ENCODE results near the gene BBS9.

Gene BBS9

DNA sequence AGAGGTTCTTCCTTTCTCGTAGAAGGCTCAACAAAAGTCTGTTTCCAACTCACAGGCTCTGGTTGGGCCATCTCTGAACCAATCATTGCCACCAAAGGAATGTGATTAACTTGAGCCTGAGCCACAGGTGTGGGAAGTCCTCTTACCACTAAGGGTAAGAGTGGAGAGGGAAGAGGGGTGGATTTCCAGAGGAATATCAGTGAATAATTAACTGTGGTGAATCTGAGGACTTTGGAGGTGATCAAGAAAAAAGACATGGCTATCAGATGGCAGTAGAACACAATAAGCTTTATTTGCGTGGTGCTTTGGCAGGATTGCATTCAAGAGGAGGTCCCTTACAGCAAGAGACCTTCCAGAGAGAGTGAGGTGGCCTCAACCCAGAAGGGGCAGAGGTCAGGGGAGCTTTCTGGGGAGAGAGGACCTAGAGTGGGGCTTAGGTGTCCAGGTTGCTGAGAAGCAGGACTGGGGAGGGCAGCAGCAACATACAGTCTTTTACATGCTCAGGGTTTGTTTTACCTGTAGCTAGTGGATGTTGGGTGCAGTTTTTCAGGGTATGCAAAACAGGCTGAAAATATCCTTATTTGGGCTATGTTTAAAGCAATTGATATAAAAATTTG lies 61.4 kb downstream of the BBS9 start:
- in situ Hi-C loops (cut with HindIII; ENCODE audit: low sequenced_read_pairs), result no loop called here
- no peak for DNase-seq (ENCODE audit: low read depth, low spot score)
- H3K4me3 ChIP-seq (ENCODE audit: low read depth, low read length), result no peak overlapping the region
- TF ChIP-seq, protein P1, sequence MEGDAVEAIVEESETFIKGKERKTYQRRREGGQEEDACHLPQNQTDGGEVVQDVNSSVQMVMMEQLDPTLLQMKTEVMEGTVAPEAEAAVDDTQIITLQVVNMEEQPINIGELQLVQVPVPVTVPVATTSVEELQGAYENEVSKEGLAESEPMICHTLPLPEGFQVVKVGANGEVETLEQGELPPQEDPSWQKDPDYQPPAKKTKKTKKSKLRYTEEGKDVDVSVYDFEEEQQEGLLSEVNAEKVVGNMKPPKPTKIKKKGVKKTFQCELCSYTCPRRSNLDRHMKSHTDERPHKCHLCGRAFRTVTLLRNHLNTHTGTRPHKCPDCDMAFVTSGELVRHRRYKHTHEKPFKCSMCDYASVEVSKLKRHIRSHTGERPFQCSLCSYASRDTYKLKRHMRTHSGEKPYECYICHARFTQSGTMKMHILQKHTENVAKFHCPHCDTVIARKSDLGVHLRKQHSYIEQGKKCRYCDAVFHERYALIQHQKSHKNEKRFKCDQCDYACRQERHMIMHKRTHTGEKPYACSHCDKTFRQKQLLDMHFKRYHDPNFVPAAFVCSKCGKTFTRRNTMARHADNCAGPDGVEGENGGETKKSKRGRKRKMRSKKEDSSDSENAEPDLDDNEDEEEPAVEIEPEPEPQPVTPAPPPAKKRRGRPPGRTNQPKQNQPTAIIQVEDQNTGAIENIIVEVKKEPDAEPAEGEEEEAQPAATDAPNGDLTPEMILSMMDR (IDR thresholded peaks at IDR 0.05; ENCODE audit: low read depth, low read length), result no peak

DNA sequence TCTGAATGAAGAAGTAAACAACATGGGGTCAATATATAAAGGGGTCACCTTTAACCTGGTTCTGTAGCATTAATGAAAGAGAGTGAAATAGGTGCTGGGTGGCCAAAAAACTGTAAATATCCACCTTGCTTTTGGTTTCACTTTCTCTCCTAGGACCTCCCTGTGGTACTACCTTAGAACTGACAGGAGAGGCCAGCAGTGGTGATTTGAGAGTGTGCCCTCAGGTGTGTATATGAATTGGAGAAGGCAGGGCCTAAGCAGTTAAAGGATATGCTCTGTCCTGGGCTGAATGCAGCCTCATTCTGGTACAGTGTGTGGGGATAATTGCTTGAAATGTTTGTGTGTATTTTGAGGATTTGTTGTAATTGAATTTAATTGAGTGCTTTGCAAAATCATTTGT lies 62.0 kb downstream of the BBS9 start:
- in situ Hi-C loops (cut with HindIII; ENCODE audit: low sequenced_read_pairs), result no loop called here
- TF ChIP-seq, protein P1 (IDR thresholded peaks at IDR 0.05; ENCODE audit: low read depth, low read length), result no peak
- no peak for DNase-seq (ENCODE audit: low read depth, low spot score)
- H3K4me3 ChIP-seq (ENCODE audit: low read depth, low read length), result no peak overlapping the region

DNA sequence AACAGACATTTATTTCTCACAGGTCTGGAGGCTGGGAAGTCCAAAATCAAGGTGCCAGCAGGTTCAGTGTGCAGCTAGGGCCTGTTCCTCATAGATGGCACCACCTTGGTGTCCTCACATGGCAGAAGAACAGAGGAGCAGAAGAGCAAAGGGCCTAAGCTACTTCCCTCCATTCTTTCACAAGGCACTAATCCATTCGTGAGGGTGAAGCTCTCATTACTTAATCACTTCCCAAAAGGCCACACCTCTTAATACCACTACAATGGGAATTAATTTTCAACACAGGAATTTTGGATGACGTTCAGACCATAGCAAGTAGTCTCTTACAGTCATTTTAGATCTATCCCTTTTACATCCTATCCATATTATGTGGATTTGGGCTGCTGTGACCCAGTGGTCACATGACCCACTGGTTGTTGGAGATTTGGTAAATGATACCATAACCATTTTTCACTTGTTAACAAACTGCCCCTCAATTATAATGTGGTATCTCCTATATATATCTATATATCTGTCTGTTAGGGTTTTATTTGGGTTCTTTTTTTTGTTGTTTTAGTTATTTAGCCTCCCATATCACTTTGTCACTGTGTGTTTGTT lies 63.4 kb downstream of the BBS9 start:
- H3K4me3 ChIP-seq (ENCODE audit: low read depth, low read length), result no peak overlapping the region
- DNase-seq (ENCODE audit: low read depth, low spot score), result no peak
- in situ Hi-C loops (cut with HindIII; ENCODE audit: low sequenced_read_pairs), result no loop called here
- TF ChIP-seq, protein P1 (IDR thresholded peaks at IDR 0.05; ENCODE audit: low read depth, low read length), result no peak

DNA sequence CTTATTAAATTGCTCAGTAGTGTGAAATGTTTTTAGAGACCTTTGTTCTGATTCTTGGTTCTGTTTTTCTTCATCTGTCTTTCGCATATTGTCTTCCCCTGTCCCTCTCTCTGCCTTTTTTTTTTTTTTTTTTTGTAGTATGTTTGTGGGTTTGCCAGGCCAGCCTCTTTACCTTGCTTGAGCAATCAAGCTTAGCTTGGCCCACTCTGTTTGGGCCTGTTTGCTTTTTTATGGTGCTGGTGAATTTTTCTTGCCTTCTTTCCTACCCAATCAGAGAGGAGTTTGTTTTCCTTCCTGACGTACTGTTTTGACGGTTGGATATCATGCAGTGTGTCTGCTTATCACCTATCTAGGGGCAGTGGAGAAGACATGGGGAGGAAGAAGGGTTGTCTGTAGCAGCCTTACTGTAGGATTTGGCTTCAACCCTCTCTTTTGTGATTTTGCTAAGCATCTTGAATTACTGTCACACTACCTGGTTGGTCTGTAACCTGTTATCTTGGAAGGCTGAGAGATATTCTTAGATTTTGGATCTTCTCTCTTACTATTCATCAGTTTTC lies 64.0 kb downstream of the BBS9 start:
- TF ChIP-seq, protein P1 (IDR thresholded peaks at IDR 0.05; ENCODE audit: low read depth, low read length), result no peak
- DNase-seq (ENCODE audit: low read depth, low spot score), result no peak
- no peak overlapping the region for H3K4me3 ChIP-seq (ENCODE audit: low read depth, low read length)
- in situ Hi-C loops (cut with HindIII; ENCODE audit: low sequenced_read_pairs), result no loop called here

DNA sequence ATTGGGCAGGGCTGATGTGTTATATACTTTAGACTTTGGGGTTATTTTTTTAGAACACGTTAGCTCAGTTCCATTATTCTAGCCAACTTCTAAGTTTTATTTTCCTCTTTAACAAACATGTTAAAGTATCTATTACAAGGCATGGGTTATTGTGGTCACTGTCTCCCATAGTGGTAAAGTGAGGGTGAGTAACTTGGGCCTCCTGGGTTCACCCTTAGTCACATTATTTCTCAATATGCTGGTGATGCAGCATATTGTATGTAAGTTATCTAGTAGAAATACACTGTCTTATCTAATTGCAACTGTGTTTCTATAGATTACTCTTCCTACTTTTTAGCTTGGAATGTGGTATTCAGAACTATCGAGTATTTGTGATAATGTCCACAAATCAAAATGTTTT lies 65.9 kb downstream of the BBS9 start:
- H3K4me3 ChIP-seq (ENCODE audit: low read depth, low read length), result no peak overlapping the region
- DNase-seq (ENCODE audit: low read depth, low spot score), result peak; percentile 70
- TF ChIP-seq, protein P1 (IDR thresholded peaks at IDR 0.05; ENCODE audit: low read depth, low read length), result no peak
- in situ Hi-C loops (cut with HindIII; ENCODE audit: low sequenced_read_pairs), result no loop called here

DNA sequence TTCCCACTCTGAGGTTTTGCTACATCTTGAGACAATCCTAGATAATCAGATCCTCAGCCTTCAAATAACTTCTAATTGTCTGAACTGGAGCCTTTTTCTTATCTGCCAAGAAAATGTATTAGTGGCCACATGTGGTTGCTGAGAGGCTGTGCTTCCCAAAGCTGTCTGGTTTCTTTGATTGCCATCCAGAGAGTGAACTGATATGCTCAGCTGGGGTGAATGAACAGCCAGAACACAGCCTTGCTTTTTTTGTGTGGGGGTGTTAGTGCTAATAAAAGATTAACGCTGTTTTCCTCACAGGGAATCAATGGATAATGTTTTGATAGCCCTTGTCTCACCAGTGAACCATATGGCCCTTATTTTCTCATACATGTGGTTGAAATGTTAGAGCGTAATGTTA lies 66.9 kb downstream of the BBS9 start:
- no peak overlapping the region for H3K4me3 ChIP-seq (ENCODE audit: low read depth, low read length)
- in situ Hi-C loops (cut with HindIII; ENCODE audit: low sequenced_read_pairs), result no loop called here
- TF ChIP-seq, protein P1 (IDR thresholded peaks at IDR 0.05; ENCODE audit: low read depth, low read length), result no peak
- peak; percentile 39 for DNase-seq (ENCODE audit: low read depth, low spot score)

All from astrocyte of the spinal cord (primary cell).